ENCODE measurements around the gene OR10K2. TPM values are rescaled to one million over a fixed set of nuclear protein-coding genes. Genes with fewer than 3 reads are reported as not detected.

Gene OR10K2
- total RNA-seq, 2 donors from 2014 or later, result not detected

- H3K27ac Mint-ChIP-seq, result no peak overlapping the region
- no peak overlapping the region for H3K4me3 ChIP-seq (ENCODE audit: low read length)
- no peak overlapping the region for H3K27ac ChIP-seq (ENCODE audit: low read depth, low read length)
- H3K36me3 ChIP-seq (ENCODE audit: control insufficient read depth, insufficient read depth, low read length), result no peaks in the 10 kb centered on the region
- no peaks in the 10 kb centered on the region for H3K9me3 ChIP-seq (ENCODE audit: control insufficient read depth, low read length)
- TF ChIP-seq, protein P1, sequence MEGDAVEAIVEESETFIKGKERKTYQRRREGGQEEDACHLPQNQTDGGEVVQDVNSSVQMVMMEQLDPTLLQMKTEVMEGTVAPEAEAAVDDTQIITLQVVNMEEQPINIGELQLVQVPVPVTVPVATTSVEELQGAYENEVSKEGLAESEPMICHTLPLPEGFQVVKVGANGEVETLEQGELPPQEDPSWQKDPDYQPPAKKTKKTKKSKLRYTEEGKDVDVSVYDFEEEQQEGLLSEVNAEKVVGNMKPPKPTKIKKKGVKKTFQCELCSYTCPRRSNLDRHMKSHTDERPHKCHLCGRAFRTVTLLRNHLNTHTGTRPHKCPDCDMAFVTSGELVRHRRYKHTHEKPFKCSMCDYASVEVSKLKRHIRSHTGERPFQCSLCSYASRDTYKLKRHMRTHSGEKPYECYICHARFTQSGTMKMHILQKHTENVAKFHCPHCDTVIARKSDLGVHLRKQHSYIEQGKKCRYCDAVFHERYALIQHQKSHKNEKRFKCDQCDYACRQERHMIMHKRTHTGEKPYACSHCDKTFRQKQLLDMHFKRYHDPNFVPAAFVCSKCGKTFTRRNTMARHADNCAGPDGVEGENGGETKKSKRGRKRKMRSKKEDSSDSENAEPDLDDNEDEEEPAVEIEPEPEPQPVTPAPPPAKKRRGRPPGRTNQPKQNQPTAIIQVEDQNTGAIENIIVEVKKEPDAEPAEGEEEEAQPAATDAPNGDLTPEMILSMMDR (conservative IDR thresholded peaks at IDR 0.05), result no peak
- WGBS, 2 experiments (ENCODE audit: insufficient coverage in 1 of 2, insufficient read length in 1 of 2), result 98% methylated on average over 5 of the region's 5 CpGs; no CpG with 5 or more reads in 1 of the 2 experiments
- H3K27me3 Mint-ChIP-seq (ENCODE audit: insufficient read depth), result no peaks in the 10 kb centered on the region
- no peaks in the 10 kb centered on the region for H3K27me3 ChIP-seq (ENCODE audit: control insufficient read depth, insufficient read depth, low read length, poor library complexity, severe bottlenecking)
- H3K9me3 Mint-ChIP-seq, result no peaks in the 10 kb centered on the region
- H3K4me1 ChIP-seq (ENCODE audit: control insufficient read depth, insufficient read depth, low read length), result no peaks in the 10 kb centered on the region
- no peaks in the 10 kb centered on the region for H3K36me3 Mint-ChIP-seq (ENCODE audit: low read depth)
- no peak for DNase-seq
- no peaks in the 10 kb centered on the region for H3K4me1 Mint-ChIP-seq
- H3K4me3 Mint-ChIP-seq, result no peak overlapping the region
- no peak overlapping the region for H3K9ac ChIP-seq (ENCODE audit: extremely low read depth, low read length, poor library complexity, severe bottlenecking)
These were observed 18.9 kb downstream of the OR10K2 start for GRCh38 chr1:158407092-158407491.

GRCh38 chr1:158400871-158401270 lies 25.2 kb downstream of the OR10K2 start:
- DNase-seq, result no peak
- Mint-ChIP-seq H3K9me3 (no peaks in the 10 kb centered on the region), H3K4me1 (no peaks in the 10 kb centered on the region), H3K4me3 (no peak overlapping the region), H3K36me3 (ENCODE audit: low read depth) (no peaks in the 10 kb centered on the region), H3K27me3 (ENCODE audit: insufficient read depth) (no peaks in the 10 kb centered on the region), H3K27ac (no peak overlapping the region)
- H3K4me1 ChIP-seq (ENCODE audit: control insufficient read depth, insufficient read depth, low read length), result no peaks in the 10 kb centered on the region
- TF ChIP-seq, protein P1 (conservative IDR thresholded peaks at IDR 0.05), result no peak
- no peak overlapping the region for H3K9ac ChIP-seq (ENCODE audit: extremely low read depth, low read length, poor library complexity, severe bottlenecking)
- no peak overlapping the region for H3K27ac ChIP-seq (ENCODE audit: low read depth, low read length)
- no peaks in the 10 kb centered on the region for H3K27me3 ChIP-seq (ENCODE audit: control insufficient read depth, insufficient read depth, low read length, poor library complexity, severe bottlenecking)
- no peaks in the 10 kb centered on the region for H3K36me3 ChIP-seq (ENCODE audit: control insufficient read depth, insufficient read depth, low read length)
- H3K4me3 ChIP-seq (ENCODE audit: low read length), result no peak overlapping the region
- WGBS, 2 experiments (ENCODE audit: insufficient coverage in 1 of 2, insufficient read length in 1 of 2), result 94% methylated on average over 3 of the region's 3 CpGs; no CpG with 5 or more reads in 1 of the 2 experiments
- no peaks in the 10 kb centered on the region for H3K9me3 ChIP-seq (ENCODE audit: control insufficient read depth, low read length)

DNA sequence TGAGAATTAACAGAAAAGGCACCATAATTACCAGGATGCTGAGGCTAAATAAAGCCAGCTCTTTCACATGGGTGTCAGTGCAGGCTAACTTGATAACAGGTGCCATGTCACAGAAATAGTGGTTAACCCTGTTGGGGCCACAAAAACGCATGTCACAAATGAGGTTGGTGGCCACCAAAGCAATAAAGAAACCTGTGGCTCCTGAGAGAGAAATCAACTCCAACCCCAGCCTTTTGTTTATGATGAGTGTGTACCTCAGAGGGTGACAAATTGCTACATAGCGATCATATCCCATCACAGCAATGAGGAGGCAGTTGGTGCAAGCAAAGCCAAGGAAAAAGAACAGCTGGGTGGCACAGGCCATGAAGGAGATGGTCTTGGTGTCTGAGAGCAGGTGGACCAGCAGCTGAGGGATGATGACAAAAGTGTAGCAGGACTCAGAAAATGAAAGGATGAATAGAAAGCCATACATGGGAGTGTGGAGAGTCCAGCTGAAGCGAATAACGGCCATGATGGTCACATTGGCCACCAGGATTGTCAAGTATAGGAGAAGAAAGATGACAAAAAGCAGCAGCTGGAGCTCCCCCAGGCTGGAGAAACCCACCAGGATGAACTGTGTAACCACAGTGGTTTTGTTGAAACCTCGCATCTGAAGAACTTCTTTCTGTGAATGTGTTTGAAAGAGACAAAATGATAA lies 27.1 kb downstream of the OR10K2 start, which contains the start of gene OR10T2:
TSS of gene OR10T2 (minus strand) at position 649 of the 697 bp plus-strand sequence. CDS start at position 649, 0 bp downstream.
- TF ChIP-seq, protein P1 (conservative IDR thresholded peaks at IDR 0.05), result no peak
- DNase-seq, result no peak
- Histone ChIP-seq H3K27me3 (ENCODE audit: control insufficient read depth, insufficient read depth, low read length, poor library complexity, severe bottlenecking) (no peaks in the 10 kb centered on the region), H3K4me3 (ENCODE audit: low read length) (no peak within 1 kb of the TSS), H3K27ac (ENCODE audit: low read depth, low read length) (no peak within 1 kb of the TSS), H3K9ac (ENCODE audit: extremely low read depth, low read length, poor library complexity, severe bottlenecking) (no peak within 1 kb of the TSS), H3K9me3 (ENCODE audit: control insufficient read depth, low read length) (no peaks in the 10 kb centered on the region), H3K36me3 (ENCODE audit: control insufficient read depth, insufficient read depth, low read length) (no peaks in the 10 kb centered on the region), H3K4me1 (ENCODE audit: control insufficient read depth, insufficient read depth, low read length) (no peaks in the 10 kb centered on the region)
- Mint-ChIP-seq H3K27me3 (ENCODE audit: insufficient read depth) (no peaks in the 10 kb centered on the region), H3K36me3 (ENCODE audit: low read depth) (no peaks in the 10 kb centered on the region), H3K4me1 (no peaks in the 10 kb centered on the region), H3K27ac (no peak within 1 kb of the TSS), H3K9me3 (no peaks in the 10 kb centered on the region), H3K4me3 (no peak within 1 kb of the TSS)
- 91 to 100% methylated on average over 2 to 5 of the region's 5 CpGs for WGBS, 2 experiments (ENCODE audit: insufficient coverage in 1 of 2, insufficient read length in 1 of 2)

Measured in endodermal cell (in vitro differentiated cells).